Stimulated activated CD4-positive, alpha-beta T cell treated with anti-CD3 and anti-CD28 coated beads, Interleukin-2, amount 100 ng/mL, for 4 hours (primary cell): ENCODE data around the gene DSC2.

ENCODE experiments used
- DNase-seq: peaks from one replicate; pipeline ENCODE4 v3.0.0-alpha.2; 2020; ENCODE audit warnings: low read depth

DSC2 gene

GRCh38 chr18:31098878-31099277 is 3.3 kb downstream of the DSC2 start:
- DNase-seq, result no peak

GRCh38 chr18:31097666-31098065 is 4.6 kb downstream of the DSC2 start:
- DNase-seq, result no peak

GRCh38 chr18:31093880-31094279 is 8.3 kb downstream of the DSC2 start:
- no peak for DNase-seq

- no peak for DNase-seq
Measured at GRCh38 chr18:31093294-31093693, 8.9 kb downstream of the DSC2 start.

GRCh38 chr18:31091350-31091749 is 10.9 kb downstream of the DSC2 start:
- no peak for DNase-seq

- DNase-seq, result no peak
Measured at GRCh38 chr18:31088532-31088931, 13.7 kb downstream of the DSC2 start.

GRCh38 chr18:31079973-31080372 is 22.2 kb downstream of the DSC2 start:
- no peak for DNase-seq

- DNase-seq, result no peak
Measured at GRCh38 chr18:31077878-31078277, 24.3 kb downstream of the DSC2 start.

- DNase-seq, result no peak
Measured at GRCh38 chr18:31072175-31072574, 30.0 kb downstream of the DSC2 start.

GRCh38 chr18:31070206-31070605 is 32.0 kb downstream of the DSC2 start:
- no peak for DNase-seq

- DNase-seq, result no peak
Measured at GRCh38 chr18:31066266-31066665, 36.0 kb downstream of the DSC2 start.

- DNase-seq, result no peak
Measured at GRCh38 chr18:31065036-31065773, 37.0 kb downstream of the DSC2 start.

GRCh38 chr18:31064130-31064529 is 38.1 kb downstream of the DSC2 start:
- no peak for DNase-seq

- DNase-seq, result no peak
Measured at GRCh38 chr18:31061945-31062344, 40.3 kb downstream of the DSC2 start.

GRCh38 chr18:31058897-31059296 is 43.3 kb downstream of the DSC2 start:
- no peak for DNase-seq

- DNase-seq, result no peak
Measured at GRCh38 chr18:31057917-31058316, 44.3 kb downstream of the DSC2 start.

GRCh38 chr18:31057051-31057450 is 45.2 kb downstream of the DSC2 start:
- no peak for DNase-seq

GRCh38 chr18:31056296-31056695 is 45.9 kb downstream of the DSC2 start:
- no peak for DNase-seq

- no peak for DNase-seq
Measured at GRCh38 chr18:31050635-31051034, 51.6 kb downstream of the DSC2 start.

- DNase-seq, result no peak
Measured at GRCh38 chr18:31049189-31049588, 53.0 kb downstream of the DSC2 start.

- DNase-seq, result no peak
Measured at GRCh38 chr18:31048216-31048615, 54.0 kb downstream of the DSC2 start.

GRCh38 chr18:31046916-31047315 is 55.3 kb downstream of the DSC2 start:
- DNase-seq, result no peak

GRCh38 chr18:31045599-31045998 is 56.6 kb downstream of the DSC2 start:
- no peak for DNase-seq

GRCh38 chr18:31044926-31045325 is 57.3 kb downstream of the DSC2 start:
- DNase-seq, result no peak
